ENCODE measurements around the gene CDH5.

CDH5 gene

DNA sequence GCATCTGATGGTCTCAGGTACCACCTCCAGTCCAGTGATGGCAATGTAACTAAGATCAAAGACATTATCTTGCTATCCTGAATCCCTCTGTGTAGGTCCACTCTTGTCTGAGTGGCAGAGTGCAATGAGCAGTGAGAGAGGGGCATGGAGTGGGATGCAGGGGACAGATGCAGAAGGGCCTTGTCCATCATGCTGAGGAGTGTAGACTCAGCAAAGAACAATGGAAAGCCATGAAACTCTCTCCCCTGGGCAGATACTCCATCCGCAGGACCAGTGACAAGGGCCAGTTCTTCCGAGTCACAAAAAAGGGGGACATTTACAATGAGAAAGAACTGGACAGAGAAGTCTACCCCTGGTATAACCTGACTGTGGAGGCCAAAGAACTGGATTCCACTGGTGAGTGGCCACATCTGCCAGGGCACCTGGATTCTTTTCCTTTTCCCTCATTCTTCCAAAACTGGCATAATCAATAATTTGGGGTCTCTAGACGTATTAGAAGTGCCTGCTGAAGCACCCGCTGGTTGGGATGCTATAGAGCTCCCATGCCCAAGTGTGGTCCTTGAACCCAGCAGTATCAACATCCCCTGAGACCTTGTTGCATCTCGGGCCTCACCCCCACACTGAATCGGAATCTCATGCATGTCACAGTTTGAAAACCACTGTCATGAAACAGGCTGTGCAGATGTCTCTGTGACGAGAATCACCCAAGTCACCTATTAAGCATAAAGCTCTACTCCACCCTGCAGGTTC lies 29.5 kb downstream of the CDH5 start:
- DNase-seq = no peak

- DNase-seq = no peak
Measured at GRCh38 chr16:66397736-66398433, 31.4 kb downstream of the CDH5 start.

DNA sequence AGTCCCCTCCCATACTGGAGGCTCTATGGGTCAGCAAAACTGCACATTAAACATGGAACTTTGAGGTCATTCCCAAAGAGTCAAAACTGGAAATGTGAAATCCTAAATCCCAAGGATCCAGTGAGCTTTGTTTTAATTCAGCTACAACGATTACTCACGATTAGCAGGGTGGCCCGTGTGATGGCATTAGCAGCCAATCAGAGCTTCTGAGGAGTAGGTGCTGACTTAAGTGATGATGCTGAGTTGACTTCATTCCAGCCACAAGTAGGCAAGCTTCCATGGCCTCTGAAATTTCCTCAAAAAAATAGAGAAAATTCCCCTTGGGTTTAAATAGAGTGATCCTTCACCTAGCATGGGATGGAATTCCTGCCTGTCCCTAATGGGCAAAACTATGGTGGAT lies 32.5 kb downstream of the CDH5 start:
- no peak for DNase-seq

GRCh38 chr16:66399930-66400329 lies 33.4 kb downstream of the CDH5 start:
- DNase-seq = no peak

DNA sequence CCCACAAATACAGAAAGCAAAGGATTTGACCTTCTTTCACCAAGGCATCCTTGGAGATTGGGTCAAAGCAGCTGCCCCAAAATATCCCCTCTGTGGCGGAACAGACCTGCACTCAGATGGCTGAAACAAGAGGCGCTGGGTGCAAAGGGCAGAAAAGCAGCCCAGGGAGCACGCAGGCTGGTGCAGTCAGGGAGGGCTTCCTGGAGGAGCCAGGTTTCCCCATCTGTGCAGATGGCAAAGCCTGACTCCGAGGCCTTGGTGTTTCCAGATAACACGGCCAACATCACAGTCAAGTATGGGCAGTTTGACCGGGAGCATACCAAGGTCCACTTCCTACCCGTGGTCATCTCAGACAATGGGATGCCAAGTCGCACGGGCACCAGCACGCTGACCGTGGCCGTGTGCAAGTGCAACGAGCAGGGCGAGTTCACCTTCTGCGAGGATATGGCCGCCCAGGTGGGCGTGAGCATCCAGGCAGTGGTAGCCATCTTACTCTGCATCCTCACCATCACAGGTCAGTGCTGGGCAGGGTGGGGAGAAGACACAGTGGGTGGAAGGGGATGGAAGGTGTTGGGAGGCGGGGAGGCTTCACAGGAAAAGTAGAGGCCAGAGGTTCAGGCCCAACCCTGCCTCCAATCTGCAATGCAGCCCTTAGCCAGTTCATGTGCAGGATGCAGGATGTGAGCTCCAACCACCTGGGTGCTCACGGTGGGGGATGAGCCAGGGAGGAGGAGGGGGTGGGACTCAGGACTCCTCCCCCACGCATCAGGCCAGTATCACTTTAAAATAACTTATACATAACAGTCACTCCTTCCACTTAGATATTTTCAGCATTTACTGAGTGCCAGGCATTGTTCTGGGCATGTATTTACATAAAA lies 34.3 kb downstream of the CDH5 start:
- DNase-seq = no peak

DNA sequence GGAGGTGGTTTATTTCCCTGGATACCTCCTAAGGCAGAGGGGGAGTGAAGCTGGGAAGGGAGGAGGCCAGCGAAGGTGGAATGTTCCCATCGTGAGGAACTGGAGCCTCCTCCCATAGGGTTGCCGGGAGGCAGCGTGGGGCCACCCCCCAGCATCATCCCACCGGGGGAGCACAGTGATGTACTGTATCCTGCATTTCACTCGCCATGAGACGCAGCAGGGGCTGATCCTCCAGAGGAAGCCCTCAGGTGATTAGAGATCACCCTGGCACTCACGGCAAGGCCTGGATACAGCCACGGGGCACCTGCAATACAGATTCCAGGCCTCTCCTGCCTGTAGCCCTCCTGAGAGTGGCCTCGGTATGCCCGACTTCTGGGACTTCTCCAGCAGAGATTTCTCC lies 35.1 kb downstream of the CDH5 start:
- no peak for DNase-seq

- no peak for DNase-seq
Measured at GRCh38 chr16:66402166-66402565, 35.7 kb downstream of the CDH5 start.

DNA sequence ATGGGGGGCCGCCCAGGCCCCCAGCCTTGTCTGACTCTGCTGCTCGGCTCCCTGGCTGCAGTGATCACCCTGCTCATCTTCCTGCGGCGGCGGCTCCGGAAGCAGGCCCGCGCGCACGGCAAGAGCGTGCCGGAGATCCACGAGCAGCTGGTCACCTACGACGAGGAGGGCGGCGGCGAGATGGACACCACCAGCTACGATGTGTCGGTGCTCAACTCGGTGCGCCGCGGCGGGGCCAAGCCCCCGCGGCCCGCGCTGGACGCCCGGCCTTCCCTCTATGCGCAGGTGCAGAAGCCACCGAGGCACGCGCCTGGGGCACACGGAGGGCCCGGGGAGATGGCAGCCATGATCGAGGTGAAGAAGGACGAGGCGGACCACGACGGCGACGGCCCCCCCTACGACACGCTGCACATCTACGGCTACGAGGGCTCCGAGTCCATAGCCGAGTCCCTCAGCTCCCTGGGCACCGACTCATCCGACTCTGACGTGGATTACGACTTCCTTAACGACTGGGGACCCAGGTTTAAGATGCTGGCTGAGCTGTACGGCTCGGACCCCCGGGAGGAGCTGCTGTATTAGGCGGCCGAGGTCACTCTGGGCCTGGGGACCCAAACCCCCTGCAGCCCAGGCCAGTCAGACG lies 36.2 kb downstream of the CDH5 start:
- DNase-seq = no peak

DNA sequence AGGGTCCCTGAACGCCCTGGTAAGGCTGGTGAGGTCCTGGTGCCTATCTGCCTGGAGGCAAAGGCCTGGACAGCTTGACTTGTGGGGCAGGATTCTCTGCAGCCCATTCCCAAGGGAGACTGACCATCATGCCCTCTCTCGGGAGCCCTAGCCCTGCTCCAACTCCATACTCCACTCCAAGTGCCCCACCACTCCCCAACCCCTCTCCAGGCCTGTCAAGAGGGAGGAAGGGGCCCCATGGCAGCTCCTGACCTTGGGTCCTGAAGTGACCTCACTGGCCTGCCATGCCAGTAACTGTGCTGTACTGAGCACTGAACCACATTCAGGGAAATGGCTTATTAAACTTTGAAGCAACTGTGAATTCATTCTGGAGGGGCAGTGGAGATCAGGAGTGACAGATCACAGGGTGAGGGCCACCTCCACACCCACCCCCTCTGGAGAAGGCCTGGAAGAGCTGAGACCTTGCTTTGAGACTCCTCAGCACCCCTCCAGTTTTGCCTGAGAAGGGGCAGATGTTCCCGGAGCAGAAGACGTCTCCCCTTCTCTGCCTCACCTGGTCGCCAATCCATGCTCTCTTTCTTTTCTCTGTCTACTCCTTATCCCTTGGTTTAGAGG lies 37.1 kb downstream of the CDH5 start:
- no peak for DNase-seq

GRCh38 chr16:66405057-66405783 lies 38.7 kb downstream of the CDH5 start:
- DNase-seq = no peak

DNA sequence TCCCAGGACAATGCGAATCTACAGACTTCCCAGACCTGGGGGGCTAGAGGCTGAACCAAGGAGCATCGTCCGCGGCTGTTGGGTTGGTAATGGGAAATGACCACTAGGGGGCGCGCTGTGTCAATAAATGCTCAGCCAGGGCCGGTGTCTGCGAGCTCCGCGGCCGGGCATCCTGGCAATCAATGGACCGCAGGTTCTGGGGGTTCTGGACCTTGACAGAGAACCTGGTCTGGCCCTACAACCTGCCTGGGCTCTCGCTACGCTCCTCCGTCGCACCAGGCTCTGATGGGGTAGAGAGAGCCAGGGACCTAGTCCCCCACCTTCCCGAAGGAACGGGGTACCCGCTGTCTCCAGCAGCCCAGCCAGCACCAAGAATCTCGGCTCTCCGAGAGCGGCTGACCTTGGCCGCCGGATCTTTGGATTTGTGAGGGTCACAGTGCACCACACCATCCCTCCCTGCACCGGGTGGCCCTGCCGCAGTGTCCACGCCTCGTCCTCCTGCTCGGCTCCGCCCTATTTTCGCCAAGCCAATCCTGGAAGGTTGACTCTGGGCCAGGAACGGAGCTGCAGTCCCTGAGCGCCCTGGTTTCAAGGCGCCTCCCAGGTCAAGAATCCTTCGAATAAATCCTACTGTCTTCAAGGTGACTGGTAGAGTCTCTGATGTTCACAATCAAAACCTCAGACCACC lies 40.2 kb downstream of the CDH5 start:
- DNase-seq = peak; percentile 75

DNA sequence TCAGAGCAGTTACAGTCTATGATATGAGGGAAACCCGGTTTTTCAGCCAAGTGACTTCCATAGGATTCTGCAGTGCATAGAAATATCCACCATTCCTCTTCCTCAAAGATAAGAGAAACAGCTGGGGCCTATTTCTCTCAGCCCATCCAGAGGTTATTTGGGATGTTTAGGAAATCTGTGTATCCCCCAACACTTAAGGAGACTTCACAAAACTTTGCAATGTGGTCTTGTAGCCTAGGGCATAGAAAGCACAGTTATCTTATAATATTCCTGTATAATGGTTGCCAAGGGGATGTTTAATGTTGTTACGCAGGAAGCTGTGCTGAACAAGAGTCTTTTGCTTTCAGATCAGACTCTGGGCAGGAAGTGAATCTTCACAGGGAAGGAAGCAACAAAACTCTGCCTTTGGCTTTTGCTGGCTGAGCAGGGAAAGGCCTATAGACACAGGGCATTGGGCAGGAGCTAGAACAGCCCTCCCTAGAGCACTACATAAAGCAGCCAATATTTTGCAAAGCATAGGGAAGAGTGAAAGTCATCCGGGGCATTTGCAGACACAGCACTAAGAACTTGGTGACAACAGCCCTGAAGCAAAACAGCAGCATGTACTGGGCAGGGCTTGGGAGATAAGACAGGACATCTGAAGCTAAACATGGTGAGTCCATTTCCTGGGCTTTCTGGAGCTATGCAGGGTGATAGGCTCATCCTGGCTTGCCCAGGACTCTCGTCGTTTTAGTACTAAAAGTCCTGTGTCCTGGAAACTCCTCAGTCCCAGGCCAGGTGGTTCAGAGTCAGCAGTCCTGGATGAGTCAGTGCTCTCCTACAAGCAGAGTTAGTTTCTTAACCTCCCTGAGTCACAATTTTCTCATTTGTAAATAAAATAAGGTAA lies 41.9 kb downstream of the CDH5 start:
- DNase-seq = no peak

GRCh38 chr16:66409156-66409555 lies 42.7 kb downstream of the CDH5 start:
- DNase-seq = no peak

DNA sequence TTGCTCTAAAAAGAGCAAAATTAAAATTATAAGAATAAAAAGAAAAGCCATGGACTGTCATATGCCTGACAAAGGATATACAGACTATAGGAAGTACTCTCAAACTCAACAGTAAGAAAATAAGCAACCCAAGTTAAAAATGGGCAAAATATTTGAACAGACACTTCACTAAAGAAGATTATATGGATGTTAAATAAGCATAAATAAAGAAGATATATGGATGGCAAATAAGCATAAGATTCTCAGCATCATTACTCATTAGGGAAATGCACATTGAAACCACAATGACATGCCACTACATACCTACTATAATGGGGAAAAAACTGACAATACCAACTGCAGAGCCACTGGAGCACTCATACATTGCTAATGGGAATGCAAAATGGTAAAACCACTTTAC lies 45.7 kb downstream of the CDH5 start:
- DNase-seq = no peak

DNA sequence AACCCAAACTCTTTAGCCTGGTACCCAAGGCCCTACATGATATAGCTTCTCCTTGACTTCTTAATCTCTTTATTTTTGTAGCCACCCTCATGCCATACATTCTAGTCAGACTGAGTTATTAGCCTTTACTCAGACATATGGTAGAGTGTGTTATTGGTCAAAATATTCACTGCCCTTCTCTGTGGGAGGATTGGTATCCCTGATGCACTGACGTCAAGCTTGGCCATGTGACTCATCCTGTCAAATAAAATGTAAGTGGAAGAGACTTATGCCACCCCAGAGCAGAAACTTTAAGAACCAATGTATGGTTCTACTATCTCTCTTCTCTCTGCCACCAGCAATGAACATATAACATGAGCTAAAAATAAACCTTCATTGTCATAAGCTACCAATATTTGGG lies 48.4 kb downstream of the CDH5 start:
- DNase-seq = no peak

DNA sequence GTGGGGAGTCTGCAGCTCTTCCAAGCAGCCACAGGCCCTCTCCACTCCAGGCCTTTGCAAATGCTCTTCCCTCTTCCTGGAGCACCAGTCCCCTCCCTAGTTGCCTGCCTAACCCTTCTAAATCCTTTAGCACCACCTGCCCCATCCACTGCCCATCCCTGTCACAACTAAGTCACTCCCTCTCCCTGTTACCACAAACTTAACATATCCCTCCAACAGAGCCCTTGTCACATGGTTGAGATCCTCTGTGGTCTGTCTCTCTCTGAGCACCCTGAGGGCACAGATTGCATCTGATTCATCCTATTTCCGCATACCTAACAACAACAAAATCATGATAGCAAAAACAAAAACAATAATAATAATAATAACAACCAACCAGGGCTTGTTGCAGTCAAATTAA lies 49.6 kb downstream of the CDH5 start:
- no peak for DNase-seq

DNA sequence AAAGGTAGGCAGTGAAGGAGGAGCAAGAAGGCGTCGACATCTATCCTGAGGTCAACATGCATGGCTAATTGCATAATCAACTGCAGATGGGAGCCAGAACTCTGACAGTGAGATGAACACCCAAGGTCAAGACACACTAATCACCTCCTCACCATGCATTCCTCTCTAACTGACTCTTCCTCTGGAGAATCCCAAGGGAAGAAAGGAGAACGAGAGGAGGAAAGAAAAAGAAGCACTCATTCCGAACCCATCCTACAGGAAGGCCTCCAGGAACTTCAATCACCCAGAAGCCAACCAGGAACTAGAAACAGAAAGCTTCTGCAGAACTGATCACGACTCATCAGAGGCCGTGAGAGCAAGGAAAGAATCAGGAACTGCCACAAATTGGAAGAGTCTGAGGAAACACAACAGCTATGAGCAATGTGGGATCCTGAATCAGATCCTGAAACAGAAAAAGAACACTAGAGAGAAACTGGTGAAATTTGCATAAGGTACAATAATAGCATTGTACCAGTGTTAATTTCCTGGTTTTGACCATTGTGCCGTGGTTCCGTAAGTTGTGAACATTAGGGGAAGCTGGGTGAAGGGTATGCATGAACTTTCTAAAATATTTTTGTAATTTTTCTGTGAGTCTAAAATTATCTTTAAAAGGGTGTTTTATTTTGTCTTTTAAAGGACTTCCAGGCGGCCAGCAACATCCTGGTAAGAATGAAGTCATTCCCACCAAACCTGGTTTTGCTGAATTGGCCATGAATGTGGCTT lies 50.6 kb downstream of the CDH5 start:
- no peak for DNase-seq

DNA sequence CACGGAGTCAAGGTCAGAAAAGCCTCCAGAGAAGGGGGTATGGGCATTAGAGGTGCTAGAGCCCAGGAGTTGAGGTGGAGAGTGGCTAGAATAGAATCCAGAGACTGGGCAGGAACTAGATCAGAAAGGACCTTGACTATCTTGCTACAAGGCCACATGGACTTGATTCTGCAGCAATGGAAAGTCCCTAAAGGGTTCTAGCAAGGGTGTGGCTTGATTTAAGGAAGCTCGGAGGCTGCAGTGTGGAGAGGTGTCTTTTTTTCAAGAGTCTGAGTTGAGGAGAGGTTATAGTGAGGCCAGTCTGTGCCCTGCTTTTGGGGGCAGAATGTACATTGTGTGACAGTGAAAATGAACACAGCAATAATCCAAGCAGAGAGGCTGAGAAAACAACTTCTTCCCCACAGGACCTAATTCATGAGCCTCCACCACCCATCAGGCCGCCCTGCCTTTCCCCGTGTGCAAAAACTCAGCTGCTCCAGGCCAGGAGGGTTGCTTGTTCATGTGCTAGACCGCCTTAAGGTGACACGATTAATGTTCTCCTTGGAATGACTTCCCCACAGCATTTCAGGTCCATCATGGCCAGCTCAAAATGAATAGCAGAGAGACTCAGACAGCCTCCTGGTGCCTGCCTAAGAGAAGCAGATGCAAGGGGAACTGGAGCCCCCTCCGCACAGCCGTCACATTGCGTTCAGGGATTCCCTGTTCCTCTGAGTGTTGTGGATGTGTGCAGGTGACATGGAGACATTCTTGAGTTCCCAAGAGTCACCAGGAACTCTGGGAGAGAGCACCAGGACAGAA lies 51.9 kb downstream of the CDH5 start:
- DNase-seq = no peak

- no peak for DNase-seq
Measured at GRCh38 chr16:66419527-66419926, 53.0 kb downstream of the CDH5 start.

Data from CD4-positive, alpha-beta T cell treated with Interferon gamma for 1 hour (primary cell).